Peyer's patch (tissue), 4 donors: Measurements from ENCODE around the gene HCN2.

Source experiments
- POLR2A ChIP-seq, 2 donors: fragments of 450-650 bp; IDR thresholded peaks; one replicate each; pipeline ENCODE4 v1.5.1; 2017; ENCODE audit warnings: antibody characterized with exemption in 2 of 2, mild to moderate bottlenecking in 2 of 2, moderate library complexity in 2 of 2
- TF ChIP-seq, protein P1 (sequence below), 6 experiments: fragments of 450-650 bp in 4 of 6; fragments of 200-600 bp in 2 of 6; sonication (generic) in 1 of 6; IDR thresholded peaks; one replicate each; pipeline ENCODE4 v1.5.1; 2017 to 2019; ENCODE audit warnings: antibody characterized with exemption in 6 of 6, mild to moderate bottlenecking in 3 of 6, moderate library complexity in 1 of 6

DNA sequence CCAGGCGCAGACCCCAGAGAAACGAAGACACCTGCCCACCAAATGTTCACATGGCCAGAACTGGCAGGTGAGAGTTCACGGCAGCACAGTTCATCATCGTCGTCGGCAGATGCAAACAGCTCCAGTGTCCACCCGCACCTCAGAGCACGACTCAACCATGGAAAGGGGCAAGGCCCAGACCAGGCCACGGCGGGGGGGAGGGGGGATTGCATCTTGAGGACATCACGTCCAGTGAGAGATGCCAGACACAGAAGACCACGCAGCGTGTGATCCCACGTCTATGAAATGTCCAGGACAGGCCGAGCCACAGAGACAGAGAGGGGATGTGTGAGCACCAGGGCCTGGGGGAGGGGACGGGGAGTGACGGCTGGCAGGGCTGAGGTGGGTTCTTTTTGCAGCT, 66.0 kb downstream of the HCN2 start:
- TF ChIP-seq, protein P1, sequence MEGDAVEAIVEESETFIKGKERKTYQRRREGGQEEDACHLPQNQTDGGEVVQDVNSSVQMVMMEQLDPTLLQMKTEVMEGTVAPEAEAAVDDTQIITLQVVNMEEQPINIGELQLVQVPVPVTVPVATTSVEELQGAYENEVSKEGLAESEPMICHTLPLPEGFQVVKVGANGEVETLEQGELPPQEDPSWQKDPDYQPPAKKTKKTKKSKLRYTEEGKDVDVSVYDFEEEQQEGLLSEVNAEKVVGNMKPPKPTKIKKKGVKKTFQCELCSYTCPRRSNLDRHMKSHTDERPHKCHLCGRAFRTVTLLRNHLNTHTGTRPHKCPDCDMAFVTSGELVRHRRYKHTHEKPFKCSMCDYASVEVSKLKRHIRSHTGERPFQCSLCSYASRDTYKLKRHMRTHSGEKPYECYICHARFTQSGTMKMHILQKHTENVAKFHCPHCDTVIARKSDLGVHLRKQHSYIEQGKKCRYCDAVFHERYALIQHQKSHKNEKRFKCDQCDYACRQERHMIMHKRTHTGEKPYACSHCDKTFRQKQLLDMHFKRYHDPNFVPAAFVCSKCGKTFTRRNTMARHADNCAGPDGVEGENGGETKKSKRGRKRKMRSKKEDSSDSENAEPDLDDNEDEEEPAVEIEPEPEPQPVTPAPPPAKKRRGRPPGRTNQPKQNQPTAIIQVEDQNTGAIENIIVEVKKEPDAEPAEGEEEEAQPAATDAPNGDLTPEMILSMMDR (IDR thresholded peaks at IDR 0.05) = no peak
- no peak for TF ChIP-seq POLR2A (IDR thresholded peaks at IDR 0.05)
